ENCODE measurements around the gene IL36RN.

The IL36RN gene

GRCh38 chr2:113083296-113083695, 24.3 kb downstream of the IL36RN start:
- DNase-seq (ENCODE audit: low read depth) = no peak
- no peak overlapping the region for H3K4me3 ChIP-seq (ENCODE audit: control insufficient read depth, low read depth, low read length)
- TF ChIP-seq, protein P1, sequence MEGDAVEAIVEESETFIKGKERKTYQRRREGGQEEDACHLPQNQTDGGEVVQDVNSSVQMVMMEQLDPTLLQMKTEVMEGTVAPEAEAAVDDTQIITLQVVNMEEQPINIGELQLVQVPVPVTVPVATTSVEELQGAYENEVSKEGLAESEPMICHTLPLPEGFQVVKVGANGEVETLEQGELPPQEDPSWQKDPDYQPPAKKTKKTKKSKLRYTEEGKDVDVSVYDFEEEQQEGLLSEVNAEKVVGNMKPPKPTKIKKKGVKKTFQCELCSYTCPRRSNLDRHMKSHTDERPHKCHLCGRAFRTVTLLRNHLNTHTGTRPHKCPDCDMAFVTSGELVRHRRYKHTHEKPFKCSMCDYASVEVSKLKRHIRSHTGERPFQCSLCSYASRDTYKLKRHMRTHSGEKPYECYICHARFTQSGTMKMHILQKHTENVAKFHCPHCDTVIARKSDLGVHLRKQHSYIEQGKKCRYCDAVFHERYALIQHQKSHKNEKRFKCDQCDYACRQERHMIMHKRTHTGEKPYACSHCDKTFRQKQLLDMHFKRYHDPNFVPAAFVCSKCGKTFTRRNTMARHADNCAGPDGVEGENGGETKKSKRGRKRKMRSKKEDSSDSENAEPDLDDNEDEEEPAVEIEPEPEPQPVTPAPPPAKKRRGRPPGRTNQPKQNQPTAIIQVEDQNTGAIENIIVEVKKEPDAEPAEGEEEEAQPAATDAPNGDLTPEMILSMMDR (conservative IDR thresholded peaks at IDR 0.05; ENCODE audit: control insufficient read depth, insufficient read depth, low read depth, low read length) = no peak

DNA sequence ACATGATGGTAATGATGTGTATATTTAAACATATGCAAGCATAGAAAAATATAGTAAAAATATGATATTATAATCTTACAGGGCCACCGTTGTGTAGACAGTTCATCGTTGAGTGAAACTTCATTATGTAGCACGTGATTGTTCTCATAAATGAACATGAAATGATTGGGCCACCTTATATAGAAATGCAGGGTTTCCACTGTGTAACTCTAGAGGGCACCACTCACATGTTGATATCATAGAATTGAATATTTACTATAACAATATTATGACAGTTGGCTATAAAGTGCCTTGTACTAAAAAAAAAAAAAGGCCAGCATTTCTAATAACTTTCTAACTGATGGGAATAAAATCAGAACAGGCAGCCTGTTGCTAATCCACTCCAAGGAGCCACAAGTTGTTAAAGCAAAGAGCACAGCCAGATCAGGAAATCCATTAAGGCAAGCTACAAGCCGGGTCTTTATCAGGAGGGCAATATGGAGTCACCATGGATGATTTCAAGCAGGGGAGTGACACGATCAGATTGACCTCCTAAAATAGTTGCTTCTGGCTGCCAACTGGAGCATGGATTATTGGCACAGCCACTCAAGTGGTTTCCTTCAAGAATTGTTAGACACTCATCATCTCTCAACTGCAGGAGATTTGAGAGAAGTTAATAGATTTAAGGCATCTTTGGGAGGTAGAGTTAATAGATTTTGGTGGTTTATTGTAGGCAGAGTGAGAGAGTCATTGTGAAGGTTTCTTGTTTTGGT, 25.4 kb downstream of the IL36RN start:
- H3K4me3 ChIP-seq (ENCODE audit: control insufficient read depth, low read depth, low read length) = no peak overlapping the region
- DNase-seq (ENCODE audit: low read depth) = peak; percentile 20
- TF ChIP-seq, protein P1 (conservative IDR thresholded peaks at IDR 0.05; ENCODE audit: control insufficient read depth, insufficient read depth, low read depth, low read length) = peak; percentile 47

DNA sequence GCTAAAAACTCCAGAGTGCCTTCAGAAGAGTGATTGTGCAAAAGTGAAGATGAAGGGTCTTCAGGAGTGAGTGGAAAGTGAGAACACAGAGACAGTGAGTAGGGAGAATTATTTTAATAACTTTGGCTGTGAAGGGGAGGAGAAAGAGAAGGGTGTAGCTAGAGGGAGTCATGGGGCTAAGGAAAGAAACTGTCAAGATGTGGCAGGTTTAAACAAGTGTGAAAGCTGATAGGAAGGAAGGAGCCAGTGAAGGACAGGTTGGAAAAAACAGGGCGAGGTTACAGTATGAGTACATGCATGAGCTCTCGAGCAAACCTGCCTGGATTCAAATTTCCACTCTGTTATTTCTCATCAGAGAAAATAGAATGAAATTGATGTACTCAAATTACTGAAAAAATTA, 26.5 kb downstream of the IL36RN start:
- TF ChIP-seq, protein P1 (conservative IDR thresholded peaks at IDR 0.05; ENCODE audit: control insufficient read depth, insufficient read depth, low read depth, low read length) = no peak
- DNase-seq (ENCODE audit: low read depth) = no peak
- H3K4me3 ChIP-seq (ENCODE audit: control insufficient read depth, low read depth, low read length) = no peak overlapping the region

GRCh38 chr2:113088213-113088992, 29.4 kb downstream of the IL36RN start:
- TF ChIP-seq, protein P1 (conservative IDR thresholded peaks at IDR 0.05; ENCODE audit: control insufficient read depth, insufficient read depth, low read depth, low read length) = no peak

DNA sequence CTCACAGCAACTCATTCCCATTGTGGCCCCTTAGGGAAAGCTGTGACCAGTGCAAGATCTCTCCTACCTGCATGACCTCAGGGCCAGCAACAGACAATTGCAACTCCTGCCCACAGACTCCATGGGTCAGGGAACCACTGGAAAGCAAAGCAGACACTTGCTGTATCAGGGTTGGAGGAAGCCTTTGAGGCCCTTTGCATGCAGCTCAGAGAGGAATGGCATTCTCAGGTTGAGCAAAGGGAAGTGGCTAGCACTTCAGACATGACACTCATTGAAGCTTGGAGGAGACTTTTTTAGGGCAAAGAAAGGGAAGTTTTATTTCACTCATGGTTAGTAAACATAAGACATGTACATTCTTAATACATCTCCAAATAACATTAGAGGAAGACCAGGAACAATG, 30.9 kb downstream of the IL36RN start:
- TF ChIP-seq, protein P1 (conservative IDR thresholded peaks at IDR 0.05; ENCODE audit: control insufficient read depth, insufficient read depth, low read depth, low read length) = no peak
- H3K4me3 ChIP-seq (ENCODE audit: control insufficient read depth, low read depth, low read length) = no peak overlapping the region
- no peak for DNase-seq (ENCODE audit: low read depth)

More at GRCh38 chr2:113088213-113088992, 29.4 kb downstream of the IL36RN start:
- H3K4me3 ChIP-seq (ENCODE audit: control insufficient read depth, low read depth, low read length) = no peak overlapping the region
- DNase-seq (ENCODE audit: low read depth) = no peak

DNA sequence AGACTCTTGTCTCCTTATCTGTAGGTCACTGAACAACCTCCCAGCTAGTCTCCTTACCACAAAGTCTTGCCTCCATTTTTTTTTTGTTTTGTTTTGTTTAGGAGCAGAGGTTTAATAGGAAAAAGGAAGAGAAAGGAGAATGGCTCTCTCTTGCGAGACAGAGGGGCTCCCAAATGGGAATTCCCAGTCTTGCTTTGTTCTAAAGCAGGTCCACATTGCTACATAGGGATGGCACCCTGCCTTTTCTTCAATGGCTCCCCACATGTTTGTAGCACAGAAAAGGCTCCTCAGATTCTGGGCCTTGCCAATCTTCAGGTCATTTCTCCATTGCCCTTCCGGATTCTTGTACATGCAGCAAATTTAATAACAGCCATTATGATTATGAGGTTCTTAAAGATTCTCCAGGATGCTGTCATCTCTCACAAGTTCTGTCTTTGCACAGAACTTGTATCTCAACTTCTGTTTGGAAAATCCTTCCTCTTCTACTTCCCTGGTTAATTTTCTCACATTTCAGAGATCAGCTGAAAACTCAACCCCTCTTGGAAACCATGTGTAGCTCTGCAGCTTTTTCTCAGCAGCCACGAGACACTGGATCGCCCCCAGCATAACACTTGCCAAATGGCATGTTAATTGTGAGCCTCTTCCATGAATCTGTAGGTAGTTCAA, 32.4 kb downstream of the IL36RN start:
- TF ChIP-seq, protein P1 (conservative IDR thresholded peaks at IDR 0.05; ENCODE audit: control insufficient read depth, insufficient read depth, low read depth, low read length) = no peak
- no peak overlapping the region for H3K4me3 ChIP-seq (ENCODE audit: control insufficient read depth, low read depth, low read length)
- DNase-seq (ENCODE audit: low read depth) = no peak

Measured in fibroblast of mammary gland (primary cell).